H1 (cell line): ENCODE measurements around the gene ADCYAP1. TPM values are rescaled to one million over a fixed set of nuclear protein-coding genes. Genes with fewer than 3 reads are reported as not detected.

Experiments used
- CTCF ChIA-PET: fragments of 300-600 bp; sonication (Branson Sonifier 250); formaldehyde crosslinking; loops from one replicate; lab custom pipeline; 2021; ENCODE audit not compliant: partially characterized antibody; lab: Charles Lee
- POLR2A ChIA-PET: fragments of 300-600 bp; sonication (Branson Sonifier 250); formaldehyde crosslinking; loops from one replicate; lab custom pipeline; 2021; ENCODE audit warnings: inconsistent platforms; ENCODE audit not compliant: partially characterized antibody; lab: Charles Lee
- DNase-seq, 2 experiments: peaks; one replicate each; pipeline versions ENCODE4 v3.0.0 to v3.0.0-alpha.2; 2010 to 2022; ENCODE audit warnings: low spot score in 2 of 2, low read depth in 1 of 2, mixed read lengths in 1 of 2
- FAIRE-seq: peaks from 2 replicates; lab custom pipeline; 2011; peaks lifted over from hg19 to GRCh38; lab: Jason Lieb, UNC
- H2AFZ ChIP-seq: 2 replicates; pipeline ENCODE4 v1.8.1; 2012; ENCODE audit warnings: low read length, inconsistent platforms
- H2AK5ac ChIP-seq: 2 replicates; pipeline ENCODE4 v1.6.1; 2013; ENCODE audit warnings: low read depth, low read length
- H2BK120ac ChIP-seq: replicated peaks from 2 replicates; pipeline ENCODE3; 2013; ENCODE audit warnings: low read depth, low read length, inconsistent platforms
- H2BK12ac ChIP-seq: 2 replicates; pipeline ENCODE4 v1.6.1; 2013; ENCODE audit warnings: low read depth, low read length
- H2BK15ac ChIP-seq: 2 replicates; pipeline ENCODE4 v1.6.1; 2013; ENCODE audit warnings: low read length
- H2BK20ac ChIP-seq: 2 replicates; pipeline ENCODE4 v1.6.1; 2013; ENCODE audit warnings: low read length
- H2BK5ac ChIP-seq: 2 replicates; pipeline ENCODE4 v1.6.1; 2013; ENCODE audit warnings: low read depth, low read length
- H3K14ac ChIP-seq: 2 replicates; pipeline ENCODE4 v1.6.1; 2013; ENCODE audit warnings: inconsistent platforms; ENCODE audit not compliant: insufficient read length
- H3K18ac ChIP-seq: 2 replicates; pipeline ENCODE4 v1.6.1; 2013; ENCODE audit warnings: low read length; ENCODE audit errors: extremely low read depth
- H3K23ac ChIP-seq: 2 replicates; pipeline ENCODE4 v1.6.1; 2013; ENCODE audit warnings: inconsistent platforms; ENCODE audit not compliant: insufficient read length
- H3K23me2 ChIP-seq: 2 replicates; pipeline ENCODE4 v1.6.1; 2013; ENCODE audit warnings: low read depth, low read length
- H3K27ac ChIP-seq: 2 replicates; pipeline ENCODE4 v1.6.1; 2011; ENCODE audit warnings: low read depth, low read length, inconsistent platforms
- H3K27me3 ChIP-seq, 4 experiments: replicated peaks in 1 of 4; 1 replicate in 1 of 4; 2 replicates in 3 of 4; pipeline versions ENCODE4 v1.6.1 to v1.8.1; 2011 to 2013; ENCODE audit warnings: low read length in 3 of 4, mild to moderate bottlenecking in 3 of 4, inconsistent platforms in 2 of 4, mixed read lengths in 2 of 4, moderate library complexity in 1 of 4; ENCODE audit not compliant: control insufficient read depth in 3 of 4, insufficient read depth in 3 of 4; ENCODE audit errors: extremely low read depth in 1 of 4
- H3K36me3 ChIP-seq, 4 experiments: 2 replicates each; pipeline versions ENCODE4 v1.6.1 to v1.8.1; 2011 to 2013; ENCODE audit warnings: mild to moderate bottlenecking in 4 of 4, low read length in 3 of 4, moderate library complexity in 2 of 4, control low read depth in 1 of 4, inconsistent platforms in 1 of 4; ENCODE audit not compliant: insufficient read depth in 4 of 4, control insufficient read depth in 2 of 4
- H3K4ac ChIP-seq: replicated peaks from 2 replicates; pipeline ENCODE3; 2013; ENCODE audit warnings: low read length, low read depth, mixed read lengths, inconsistent platforms; ENCODE audit not compliant: insufficient read length
- H3K4me1 ChIP-seq, 4 experiments: replicated peaks in 1 of 4; 1 replicate in 1 of 4; 2 replicates in 3 of 4; pipeline versions ENCODE4 v1.6.1 to v1.8.1; 2011 to 2013; ENCODE audit warnings: low read length in 3 of 4, inconsistent platforms in 2 of 4, mixed read lengths in 1 of 4; ENCODE audit not compliant: insufficient read depth in 4 of 4, control insufficient read depth in 3 of 4
- H3K4me2 ChIP-seq, 2 experiments: 2 replicates each; pipeline versions ENCODE4 v1.6.1 to v1.8.1; 2011 to 2013; ENCODE audit warnings: low read depth in 2 of 2, low read length in 2 of 2, control low read depth in 1 of 2, inconsistent platforms in 1 of 2, mild to moderate bottlenecking in 1 of 2; ENCODE audit not compliant: insufficient read depth in 1 of 2
- H3K4me3 ChIP-seq, 4 experiments: fragments of 200-600, 300-600 bp in 1 of 4; sonication (generic), shearing (Covaris generic), sonication (Bioruptor Twin) in 1 of 4; 2 replicates each; pipeline versions ENCODE4 v1.5.1 to v1.8.1; 2011 to 2016; ENCODE audit warnings: low read length in 4 of 4, low read depth in 3 of 4, control low read depth in 2 of 4, inconsistent platforms in 2 of 4, mild to moderate bottlenecking in 2 of 4, mixed read lengths in 1 of 4, moderate library complexity in 1 of 4; ENCODE audit not compliant: insufficient read depth in 2 of 4; ENCODE audit errors: extremely low read depth in 1 of 4
- H3K56ac ChIP-seq: replicated peaks from 2 replicates; pipeline ENCODE3; 2013; ENCODE audit warnings: low read depth, mild to moderate bottlenecking, mixed read lengths, low read length, inconsistent platforms; ENCODE audit not compliant: insufficient read length
- H3K79me1 ChIP-seq: 2 replicates; pipeline ENCODE4 v1.6.1; 2013; ENCODE audit warnings: low read depth, low read length, control low read depth
- H3K79me2 ChIP-seq, 2 experiments: 2 replicates each; pipeline versions ENCODE4 v1.6.1 to v1.8.1; 2012 to 2013; ENCODE audit warnings: low read length in 2 of 2, mild to moderate bottlenecking in 2 of 2, inconsistent platforms in 1 of 2; ENCODE audit not compliant: insufficient read depth in 2 of 2, control insufficient read depth in 1 of 2
- H3K9ac ChIP-seq, 4 experiments: replicated peaks in 1 of 4; 1 replicate in 1 of 4; 2 replicates in 3 of 4; pipeline versions ENCODE4 v1.6.1 to v1.8.1; 2011 to 2013; ENCODE audit warnings: low read depth in 3 of 4, low read length in 3 of 4, control low read depth in 2 of 4, mild to moderate bottlenecking in 2 of 4, moderate library complexity in 2 of 4, inconsistent platforms in 1 of 4; ENCODE audit errors: extremely low read depth in 1 of 4
- H3K9me3 ChIP-seq, 2 experiments: 2 replicates each; pipeline versions ENCODE4 v1.6.1 to v1.8.1; 2012 to 2013; ENCODE audit warnings: mild to moderate bottlenecking in 2 of 2, moderate library complexity in 2 of 2, control low read depth in 1 of 2, inconsistent platforms in 1 of 2, low read depth in 1 of 2, low read length in 1 of 2, mixed read lengths in 1 of 2; ENCODE audit not compliant: insufficient read depth in 2 of 2
- H4K20me1 ChIP-seq, 2 experiments: replicated peaks in 1 of 2; 2 replicates each; pipeline versions ENCODE3 to v1.8.1; 2011 to 2013; ENCODE audit warnings: inconsistent platforms in 2 of 2, low read length in 2 of 2, mild to moderate bottlenecking in 1 of 2; ENCODE audit not compliant: insufficient read depth in 2 of 2, control insufficient read depth in 1 of 2
- H4K5ac ChIP-seq: 2 replicates; pipeline ENCODE4 v1.6.1; 2013; ENCODE audit warnings: low read length, low read depth, mixed read lengths, inconsistent platforms; ENCODE audit not compliant: insufficient read length
- H4K8ac ChIP-seq: 2 replicates; pipeline ENCODE4 v1.8.0; 2013; ENCODE audit warnings: mild to moderate bottlenecking, moderate library complexity, low read length, inconsistent platforms; ENCODE audit not compliant: insufficient read depth; ENCODE audit errors: extremely low read depth
- H4K91ac ChIP-seq: replicated peaks from 2 replicates; pipeline ENCODE3; 2013; ENCODE audit warnings: low read length, mixed read lengths, inconsistent platforms; ENCODE audit not compliant: insufficient read length
- ASH2L ChIP-seq: fragments of 200-600, 300-600 bp; sonication (generic); IDR thresholded peaks from one replicate; pipeline ENCODE4 v1.7.1; 2017; ENCODE audit warnings: low read length
- EP300 ChIP-seq, 2 experiments: IDR thresholded peaks; 1 replicate in 1 of 2; 2 replicates in 1 of 2; pipeline ENCODE4 v1.6.1; 2011 to 2012; ENCODE audit warnings: low read depth in 2 of 2, low read length in 2 of 2, mild to moderate bottlenecking in 2 of 2, borderline replicate concordance in 1 of 2, inconsistent platforms in 1 of 2, moderate library complexity in 1 of 2
- EZH2 ChIP-seq: fragments of 200-600 bp; sonication (generic); IDR thresholded peaks from 2 replicates; pipeline ENCODE4 v1.7.1; 2012; ENCODE audit warnings: low read depth, mild to moderate bottlenecking, moderate library complexity, low read length, inconsistent platforms; ENCODE audit not compliant: severe bottlenecking
- GTF2F1 ChIP-seq: IDR thresholded peaks from 2 replicates; pipeline ENCODE4 v1.6.1; 2012; ENCODE audit warnings: low read depth, low read length, improper control_type of control experiment, borderline replicate concordance
- JUND ChIP-seq: IDR thresholded peaks from 2 replicates; pipeline ENCODE4 v1.6.1; 2011; ENCODE audit warnings: mild to moderate bottlenecking, improper control_type of control experiment, low read length
- KDM4A ChIP-seq: IDR thresholded peaks from one replicate; pipeline ENCODE4 v1.7.1; 2012; ENCODE audit warnings: low read depth, mild to moderate bottlenecking, moderate library complexity, low read length, inconsistent platforms; ENCODE audit not compliant: severe bottlenecking
- RAD21 ChIP-seq, 2 experiments: IDR thresholded peaks in 1 of 2; conservative IDR thresholded peaks in 1 of 2; 2 replicates each; pipeline ENCODE4 v1.6.1; 2011; ENCODE audit warnings: low read depth in 2 of 2, low read length in 2 of 2, improper control_type of control experiment in 1 of 2, inconsistent platforms in 1 of 2, mild to moderate bottlenecking in 1 of 2, moderate library complexity in 1 of 2
- RBBP5 ChIP-seq: IDR thresholded peaks from 2 replicates; pipeline ENCODE4 v1.7.1; 2012; ENCODE audit warnings: low read depth, mild to moderate bottlenecking, inconsistent platforms, low read length, moderate library complexity, borderline replicate concordance
- RFX5 ChIP-seq: IDR thresholded peaks from 2 replicates; pipeline ENCODE4 v1.6.1; 2011; ENCODE audit warnings: low read depth, low read length, improper control_type of control experiment, borderline replicate concordance
- SIRT6 ChIP-seq: IDR thresholded peaks from one replicate; pipeline ENCODE4 v1.7.1; 2012; ENCODE audit warnings: low read length, inconsistent platforms
- SIX5 ChIP-seq: IDR thresholded peaks from 2 replicates; pipeline ENCODE4 v1.6.1; 2011; ENCODE audit warnings: mild to moderate bottlenecking, low read depth, low read length
- SP4 ChIP-seq: IDR thresholded peaks from 2 replicates; pipeline ENCODE4 v1.6.1; 2012; ENCODE audit warnings: low read length, inconsistent platforms
- TCF12 ChIP-seq: IDR thresholded peaks from 2 replicates; pipeline ENCODE4 v1.6.1; 2011; ENCODE audit warnings: low read depth, mild to moderate bottlenecking, low read length
- ZNF274 ChIP-seq: IDR thresholded peaks from 2 replicates; pipeline ENCODE4 v1.7.0; 2012; ENCODE audit warnings: low read length, borderline replicate concordance; ENCODE audit errors: extremely low read depth
- WGBS, 2 experiments: shearing (Covaris generic) in 1 of 2; methylation state at CpG; one replicate each; pipeline versions ENCODE4 v1.1.6 to v1.1.7; 2013 to 2015; ENCODE audit warnings: low lambda C conversion rate in 2 of 2, mixed read lengths in 2 of 2, inconsistent platforms in 1 of 2, low coverage in 1 of 2, missing lambda C conversion rate in 1 of 2; ENCODE audit not compliant: insufficient replicate concordance in 2 of 2, insufficient coverage in 1 of 2, insufficient read length in 1 of 2; ENCODE audit errors: extremely low coverage in 1 of 2, missing lambda C conversion rate in 1 of 2; 5-methylcytosine and 5-hydroxymethylcytosine counted together
- polyA plus RNA-seq, 7 experiments: library from polyadenylated mRNA; depleted of rRNA in 3 of 7; stranded (reverse) in 5 of 7; unstranded in 2 of 7; fragments of >200 nt in 5 of 7; fragments of 200-250 nt in 2 of 7; gene quantifications; 1 replicate in 5 of 7; 2 replicates in 1 of 7; 4 replicates in 1 of 7; pipeline versions ENCODE4 v1.2.1 to v1.2.3, GENCODE V29; 2011 to 2013; ENCODE audit warnings: missing spikeins in 2 of 7, mixed read lengths in 2 of 7
- total RNA-seq: library from RNA; stranded (reverse); fragmentation: NEBNext Ultra II Directional; extraction: Animal tissue kit (Norgen Biotek cat#: 25700); gene quantifications from 2 replicates; pipeline ENCODE4 v1.2.1, GENCODE V29; 2021

The ADCYAP1 gene
- total and polyA plus RNA-seq, 2 of the 8 experiments (the other 6 are each of a cell fraction or from before 2014, with no cell fraction given): 0.02 TPM; not detected in 1

- H3K4me1 ChIP-seq: no peaks in the 10 kb centered on the region
- 75% methylated on average over 1 of the region's 1 CpG; no CpG with 5 or more reads in 1 of the 2 experiments for WGBS, 2 experiments
- H3K23me2 ChIP-seq: no peaks in the 10 kb centered on the region
- DNase-seq: no peak
- no peaks in the 10 kb centered on the region for H3K36me3 ChIP-seq
- H3K14ac ChIP-seq: no peak overlapping the region
- H3K4me3 ChIP-seq: no peak overlapping the region
- H3K9ac ChIP-seq: no peak overlapping the region
- no peaks in the 10 kb centered on the region for H3K79me2 ChIP-seq
- ChIA-PET POLR2A (no interaction called here), CTCF (no interaction called here)
- no peak overlapping the region for H2BK5ac ChIP-seq
- H4K8ac ChIP-seq: no peak overlapping the region
- no peak overlapping the region for H4K5ac ChIP-seq
- no peaks in the 10 kb centered on the region for H3K79me1 ChIP-seq
- no peak overlapping the region for H2BK20ac ChIP-seq
- H2BK12ac ChIP-seq: no peak overlapping the region
- H3K18ac ChIP-seq: no peak overlapping the region
- no peaks in the 10 kb centered on the region for H3K9me3 ChIP-seq
- H4K91ac ChIP-seq: no peak overlapping the region
- no peaks in the 10 kb centered on the region for H3K27me3 ChIP-seq
- H3K27ac ChIP-seq: no peak overlapping the region
- no peak overlapping the region for H2AFZ ChIP-seq
- no peak overlapping the region for H2BK120ac ChIP-seq
- H3K4ac ChIP-seq: no peak overlapping the region
- no peak overlapping the region for H3K4me2 ChIP-seq
- no peak for FAIRE-seq
- H3K56ac ChIP-seq: no peak overlapping the region
- no peak overlapping the region for H2AK5ac ChIP-seq
- no peak overlapping the region for H2BK15ac ChIP-seq
- no peaks in the 10 kb centered on the region for H4K20me1 ChIP-seq
- no peak overlapping the region for H3K23ac ChIP-seq
- TF ChIP-seq EP300 (IDR thresholded peaks at IDR 0.05; ENCODE audit: borderline replicate concordance in 1 of 2, low read depth in 2 of 2, low read length in 2 of 2): no peak
- TF ChIP-seq KDM4A: no peak
- TF ChIP-seq EZH2: no peak
- no peak for TF ChIP-seq GTF2F1
- no peak for TF ChIP-seq RAD21 (IDR thresholded peaks at IDR 0.05 in 1 of 2, conservative IDR thresholded peaks at IDR 0.05 in 1 of 2; ENCODE audit: low read depth in 2 of 2, low read length in 2 of 2)
- TF ChIP-seq ASH2L: no peak
- TF ChIP-seq SP4: no peak
- TF ChIP-seq TCF12: no peak
- TF ChIP-seq SIX5: no peak
- no peak for TF ChIP-seq JUND
- no peak for TF ChIP-seq RFX5
- no peak for TF ChIP-seq SIRT6
- TF ChIP-seq ZNF274: no peak
- TF ChIP-seq RBBP5: no peak
Measured at GRCh38 chr18:926946-927345, 22.3 kb downstream of the ADCYAP1 start.
